Mammary microvascular endothelial cell (primary cell): Measurements from ENCODE around the gene SEC31B. TPM values are rescaled to one million over a fixed set of nuclear protein-coding genes. Genes with fewer than 3 reads are reported as not detected.

Experiments
- total RNA-seq: library from RNA; depleted of rRNA; stranded (reverse); fragments of >200 nt; gene quantifications from 2 replicates; pipeline ENCODE4 v1.2.3, GENCODE V29; 2015

SEC31B gene
- 0.87 and 0.89 TPM in 2 replicates for total RNA-seq

DNA sequence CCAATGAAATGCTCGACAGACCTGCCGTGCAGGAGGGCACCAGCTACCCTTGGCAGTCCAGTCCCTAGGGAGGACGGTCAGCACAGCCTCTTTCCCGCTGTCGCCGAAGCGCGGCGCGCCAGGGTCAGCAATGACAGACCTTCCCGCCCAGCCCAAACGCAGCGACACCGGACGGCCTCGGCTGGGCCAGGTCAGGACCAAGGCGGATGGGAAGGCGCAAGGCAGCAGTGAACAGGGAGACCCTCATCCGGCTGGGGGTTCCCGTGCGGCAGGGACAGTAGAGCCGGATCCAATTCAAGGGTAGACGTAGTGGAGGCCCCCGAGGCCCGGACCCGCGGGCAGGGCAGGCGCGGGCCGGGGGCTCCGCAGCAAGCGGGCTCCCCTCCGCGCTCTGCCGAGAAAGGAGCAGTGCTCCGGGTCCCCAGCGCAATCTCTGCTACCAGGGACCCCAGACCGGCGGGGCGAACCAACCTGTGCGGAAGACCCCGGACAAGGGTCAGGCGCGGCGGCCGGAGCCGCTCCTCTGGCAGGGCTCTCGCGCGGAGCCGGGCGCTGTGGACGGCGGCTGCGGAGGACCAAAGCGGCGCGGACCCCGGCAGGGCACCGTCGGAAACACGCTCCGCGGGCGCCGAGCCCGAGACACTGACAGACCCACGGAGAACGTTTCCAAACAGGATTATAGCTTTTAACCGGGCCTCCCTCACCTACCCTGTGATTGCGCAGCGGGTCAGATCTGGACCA, at the start of gene SEC31B:
Gene SEC31B (minus strand): TSS at position 551 of the 741 bp plus-strand sequence. CDS start 2,909 bp downstream, outside the sequence.

GRCh38 chr10:100535715-100536353, 16.2 kb upstream of the SEC31B start, which contains the start of gene HIF1AN:
Gene HIF1AN (plus strand): TSS chr10:100535943. CDS start chr10:100535959, 16 bp downstream.

GRCh38 chr10:100529475-100530298, 10.0 kb upstream of the SEC31B start, which contains the start of gene NDUFB8:
Gene NDUFB8 (minus strand): TSS chr10:100529871. CDS start chr10:100529851, 20 bp downstream.

DNA sequence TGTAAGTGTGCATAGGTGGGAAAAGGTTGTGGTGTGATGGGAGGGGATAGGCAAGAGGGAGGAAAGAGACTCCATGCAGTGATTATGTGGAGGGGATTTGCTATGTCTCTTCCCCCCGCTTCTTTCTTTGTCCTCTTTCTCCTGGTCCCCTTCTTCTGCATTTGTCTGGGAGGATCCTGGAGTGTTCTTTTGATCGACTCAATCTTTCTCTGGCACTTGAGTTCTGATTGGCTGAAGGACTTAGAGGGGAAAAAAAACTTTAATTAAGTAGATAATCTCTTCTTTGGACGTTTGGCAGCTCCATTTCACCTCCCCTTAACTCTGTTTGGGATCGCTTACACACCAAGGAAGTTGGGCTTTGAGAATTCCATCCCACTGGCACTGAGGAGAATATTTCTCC, 57.0 kb downstream of the SEC31B start, which contains the start of gene WNT8B:
Gene WNT8B (plus strand): TSS at position 301 of the 400 bp plus-strand sequence. CDS start 160 bp downstream, outside the sequence.

Other genes starting within 250 kb of the SEC31B start
- 68.8 and 77.6 TPM in 2 replicates for gene BLOC1S2, start 233.2 kb downstream of the SEC31B start, total RNA-seq
- not detected in 2 replicates for gene PKD2L1, start 189.6 kb downstream of the SEC31B start, total RNA-seq
- 238 and 239 TPM in 2 replicates for gene SCD, start 172.6 kb downstream of the SEC31B start, total RNA-seq
- gene WNT8B, start 56.9 kb downstream of the SEC31B start, total RNA-seq = not detected in 2 replicates
- 220 and 254 TPM in 2 replicates for gene NDUFB8, start 10.0 kb upstream of the SEC31B start, total RNA-seq
- 3.1 and 3.7 TPM in 2 replicates for gene HIF1AN, start 16.1 kb upstream of the SEC31B start, total RNA-seq
- gene PAX2, start 225.7 kb upstream of the SEC31B start, total RNA-seq = not detected in 2 replicates